GM12891 (cell line): ENCODE data around the gene TAS2R41.

Experiments used
- DNase-seq: peaks from one replicate; pipeline ENCODE4 v3.0.0; 2011; ENCODE audit warnings: low spot score; ENCODE audit not compliant: insufficient read length
- FAIRE-seq: peaks from 2 replicates; lab custom pipeline; 2011; peaks lifted over from hg19 to GRCh38; lab: Jason Lieb, UNC
- PAX5 ChIP-seq: IDR thresholded peaks from 2 replicates; pipeline ENCODE4 v1.6.1; 2011; ENCODE audit warnings: low read length, moderate library complexity, mild to moderate bottlenecking; ENCODE audit not compliant: insufficient read depth, severe bottlenecking
- POLR2A ChIP-seq: IDR thresholded peaks from 2 replicates; pipeline ENCODE4 v1.6.1; 2011; ENCODE audit warnings: low read depth, low read length, control low read depth
- POLR2AphosphoS5 ChIP-seq: IDR thresholded peaks from 2 replicates; pipeline ENCODE4 v1.6.1; 2011; ENCODE audit warnings: low read depth, low read length, control low read depth
- POU2F2 ChIP-seq: IDR thresholded peaks from 2 replicates; pipeline ENCODE4 v1.6.1; 2011; ENCODE audit warnings: low read depth, mild to moderate bottlenecking, control low read depth, low read length, moderate library complexity
- SPI1 ChIP-seq: IDR thresholded peaks from 2 replicates; pipeline ENCODE4 v1.6.1; 2011; ENCODE audit warnings: low read depth, low read length, control low read depth
- TAF1 ChIP-seq: IDR thresholded peaks from 2 replicates; pipeline ENCODE4 v1.6.1; 2011; ENCODE audit warnings: low read depth, low read length, control low read depth

Gene TAS2R41

DNA sequence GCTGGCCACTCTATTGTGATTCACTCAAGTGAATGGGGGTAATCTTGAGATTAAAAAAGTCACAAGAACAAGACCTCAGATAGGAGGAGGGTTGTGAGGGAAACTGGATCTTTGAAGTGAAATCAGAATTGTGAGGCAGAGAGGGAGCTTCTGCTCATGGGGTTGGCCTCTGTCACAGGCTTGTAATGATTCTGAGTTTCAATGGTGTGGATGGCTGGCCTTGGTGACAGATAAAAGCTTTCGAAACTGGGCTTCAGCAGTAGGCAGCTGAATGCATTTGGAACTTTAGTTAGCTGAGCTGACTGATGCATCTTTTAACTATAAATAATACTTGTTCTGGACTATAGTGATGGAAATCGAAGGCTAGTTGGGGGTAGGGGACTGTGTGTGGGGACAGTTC lies 22.2 kb upstream of the TAS2R41 start:
- no peak for TF ChIP-seq POLR2AphosphoS5
- DNase-seq = no peak
- no peak for FAIRE-seq

DNA sequence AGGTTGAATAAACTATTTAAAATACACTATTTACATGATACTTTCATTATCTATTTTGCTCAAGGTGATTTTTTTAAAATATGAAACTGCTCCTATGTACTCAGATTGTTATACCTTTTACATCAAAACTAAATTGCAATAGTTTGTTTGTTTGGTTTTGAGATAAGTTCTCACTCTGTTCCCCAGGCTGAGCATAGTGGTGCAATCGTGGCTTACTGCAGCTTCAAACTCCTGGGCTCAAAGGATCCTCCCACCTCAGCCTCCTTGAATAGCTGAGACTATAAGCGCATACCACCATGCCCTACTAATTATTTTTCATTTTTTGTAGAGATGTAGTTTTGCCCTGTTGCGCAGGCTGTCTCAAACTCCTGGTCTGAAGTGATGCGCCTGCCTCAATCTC lies 21.7 kb upstream of the TAS2R41 start:
- TF ChIP-seq POLR2A = no peak
- no peak for TF ChIP-seq SPI1
- no peak for TF ChIP-seq POU2F2
- TF ChIP-seq TAF1 = no peak
- no peak for TF ChIP-seq PAX5
- no peak for TF ChIP-seq POLR2AphosphoS5
- no peak for DNase-seq
- FAIRE-seq = no peak

DNA sequence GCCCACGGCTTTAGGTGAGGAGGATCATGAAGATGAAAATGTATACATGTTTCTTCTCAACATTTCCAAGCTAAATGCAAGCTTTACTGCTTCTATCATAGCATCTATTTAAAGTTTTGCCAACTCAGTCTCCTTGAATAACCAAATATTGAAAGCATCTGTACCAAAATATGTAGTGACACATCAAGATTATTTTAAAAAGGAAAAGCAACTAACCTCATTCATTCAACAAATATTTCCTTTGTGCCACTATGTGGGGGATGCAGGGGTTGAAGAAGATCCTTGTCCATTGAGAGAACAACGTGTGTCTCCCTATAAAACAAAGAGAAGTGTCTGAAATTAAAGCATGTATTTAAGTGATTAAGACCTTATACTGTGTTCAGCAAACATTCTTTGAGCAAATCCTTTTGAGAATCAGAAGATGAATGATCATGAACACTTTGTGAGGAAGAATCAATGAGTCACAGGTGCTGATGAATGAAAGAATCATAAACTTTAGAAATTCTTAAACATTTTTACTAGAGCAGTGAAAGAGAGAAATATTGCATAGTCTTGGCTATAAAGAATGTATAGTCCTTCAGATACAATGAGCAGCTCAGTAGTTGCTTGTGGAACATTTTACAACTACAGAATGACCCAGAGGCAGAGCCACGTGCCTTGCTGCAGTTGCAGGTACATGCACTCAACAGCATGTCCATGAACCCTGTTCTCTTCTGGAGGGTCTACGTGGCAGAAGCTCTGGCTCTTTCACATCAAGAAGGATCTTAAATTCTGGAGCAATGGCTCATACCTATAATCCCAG lies 20.5 kb upstream of the TAS2R41 start:
- TF ChIP-seq TAF1 (no peak), POLR2A (no peak), PAX5 (no peak), SPI1 (no peak), POU2F2 (no peak), POLR2AphosphoS5 (no peak)
- DNase-seq (no peak), FAIRE-seq (no peak)

DNA sequence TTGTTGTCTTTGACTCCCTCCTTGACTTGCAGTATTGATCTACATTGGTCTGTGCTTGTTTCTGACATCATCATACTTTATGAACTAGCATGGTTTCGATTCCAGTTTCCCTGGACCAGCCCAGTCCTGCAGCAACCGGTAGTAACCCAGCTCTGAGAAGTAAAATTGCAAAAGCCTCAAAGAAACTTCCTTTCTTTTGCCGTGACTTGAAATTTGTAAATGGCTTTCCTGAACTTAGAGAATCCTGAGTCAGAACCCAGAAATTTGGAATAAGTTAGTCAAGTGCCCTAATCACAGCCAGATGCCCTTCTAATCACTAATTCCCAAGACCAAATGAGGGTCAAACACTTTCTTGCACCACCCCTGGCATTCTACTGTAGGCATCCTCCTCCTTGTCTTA lies 19.4 kb upstream of the TAS2R41 start:
- DNase-seq = no peak
- TF ChIP-seq POLR2AphosphoS5 = no peak
- TF ChIP-seq TAF1 = no peak
- TF ChIP-seq PAX5 = no peak
- no peak for TF ChIP-seq SPI1
- no peak for TF ChIP-seq POLR2A
- TF ChIP-seq POU2F2 = no peak
- no peak for FAIRE-seq

DNA sequence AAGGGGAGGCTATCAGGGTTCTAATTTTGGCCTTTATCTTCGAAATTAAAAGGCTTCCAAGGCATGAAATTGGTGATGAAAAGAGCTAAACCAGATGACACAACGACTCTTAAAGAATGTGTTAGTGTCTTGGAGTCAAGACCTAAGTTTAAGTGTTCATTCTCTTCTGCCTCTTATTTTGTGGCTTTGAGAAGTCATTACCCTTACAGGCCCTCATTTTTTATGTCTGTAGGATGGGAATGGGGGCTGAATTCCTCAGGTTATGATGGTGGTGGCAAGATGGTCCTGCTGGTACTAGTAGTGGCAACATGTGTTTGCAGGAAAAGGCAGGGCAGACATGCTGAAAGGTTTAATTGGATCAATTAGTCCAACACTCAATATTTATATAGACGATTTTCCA lies 19.0 kb upstream of the TAS2R41 start:
- FAIRE-seq = no peak
- no peak for TF ChIP-seq PAX5
- TF ChIP-seq SPI1 = no peak
- no peak for TF ChIP-seq POLR2AphosphoS5
- TF ChIP-seq POU2F2 = no peak
- TF ChIP-seq TAF1 = no peak
- no peak for DNase-seq

DNA sequence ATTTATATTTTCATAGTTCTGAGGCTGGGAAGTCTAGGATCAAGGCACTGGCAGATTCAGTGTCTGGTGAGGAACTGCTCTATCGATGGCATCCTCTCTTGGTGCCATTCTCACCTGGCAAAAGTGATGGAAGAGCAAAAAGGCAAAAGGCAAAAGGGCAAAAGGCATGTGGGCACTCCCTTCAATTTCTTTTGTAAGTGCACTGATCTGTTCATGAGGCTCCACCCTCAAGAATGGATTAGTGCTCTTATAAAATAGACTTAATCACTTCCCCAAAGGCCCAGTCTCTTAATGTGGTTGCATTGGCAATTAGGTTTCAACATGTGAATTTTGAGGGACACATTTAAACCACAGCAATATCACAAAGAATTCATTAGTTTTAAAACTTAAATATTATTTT lies 18.3 kb upstream of the TAS2R41 start:
- no peak for FAIRE-seq
- TF ChIP-seq POLR2AphosphoS5 (no peak), SPI1 (no peak), POU2F2 (no peak), PAX5 (no peak), POLR2A (no peak), TAF1 (no peak)

DNA sequence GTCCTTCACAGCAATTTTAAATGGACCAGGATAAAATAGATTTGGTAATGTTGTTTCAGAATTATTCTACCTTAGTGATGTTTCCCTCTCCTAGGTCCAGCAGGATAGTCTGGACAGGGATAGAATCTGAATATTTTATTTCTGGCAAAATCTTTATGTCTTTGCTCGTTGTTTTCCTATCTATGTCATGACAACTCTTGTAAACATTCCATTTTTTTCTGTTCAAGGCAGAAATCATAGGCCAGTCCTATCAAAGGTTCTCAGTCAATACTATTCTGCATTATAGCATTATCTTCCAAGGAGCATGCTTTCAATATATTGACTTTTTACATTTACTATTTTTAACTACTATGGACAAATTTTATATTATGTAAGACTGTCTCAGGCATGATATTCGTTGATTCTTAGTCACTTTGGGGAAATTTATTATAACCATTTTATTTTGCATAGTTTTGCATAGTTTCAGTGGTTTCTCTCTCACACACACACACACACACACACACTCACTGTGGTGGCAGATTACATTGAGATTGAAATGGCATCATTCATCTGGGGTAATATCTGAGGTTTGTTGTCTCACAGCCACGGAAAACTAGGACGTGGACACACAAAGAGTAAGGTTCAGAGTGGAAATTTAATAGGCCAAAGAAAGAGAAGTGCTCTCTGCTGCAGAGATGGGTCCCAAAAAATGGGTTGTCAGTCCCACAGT lies 17.2 kb upstream of the TAS2R41 start:
- no peak for DNase-seq
- TF ChIP-seq POLR2A (no peak), TAF1 (no peak), PAX5 (no peak), SPI1 (no peak), POLR2AphosphoS5 (no peak), POU2F2 (no peak)
- no peak for FAIRE-seq

More for the DNA sequence above, 18.3 kb upstream of the TAS2R41 start:
- DNase-seq = no peak

DNA sequence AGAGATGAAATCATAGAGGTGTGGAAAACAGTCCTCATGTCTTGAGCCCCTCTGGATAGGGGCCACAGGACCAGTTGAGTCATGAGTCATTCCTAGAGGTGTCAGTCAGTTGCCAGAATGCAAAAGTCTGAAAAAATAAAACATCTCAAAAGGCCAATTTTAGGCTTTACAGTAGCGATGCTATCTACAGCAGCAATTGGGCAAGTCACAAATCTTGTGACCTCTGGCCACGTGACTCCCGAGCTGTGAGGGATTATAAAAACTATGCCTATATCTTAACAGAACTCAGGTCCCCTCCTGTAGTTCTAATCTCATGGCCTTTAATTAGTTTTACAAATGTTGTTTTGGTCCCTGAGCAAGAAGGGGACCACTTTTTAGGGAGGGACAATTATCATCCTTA lies 15.6 kb upstream of the TAS2R41 start:
- no peak for FAIRE-seq
- no peak for TF ChIP-seq POLR2A
- TF ChIP-seq PAX5 = no peak
- no peak for TF ChIP-seq POLR2AphosphoS5
- TF ChIP-seq SPI1 = no peak
- no peak for TF ChIP-seq POU2F2
- no peak for TF ChIP-seq TAF1
- DNase-seq = no peak

DNA sequence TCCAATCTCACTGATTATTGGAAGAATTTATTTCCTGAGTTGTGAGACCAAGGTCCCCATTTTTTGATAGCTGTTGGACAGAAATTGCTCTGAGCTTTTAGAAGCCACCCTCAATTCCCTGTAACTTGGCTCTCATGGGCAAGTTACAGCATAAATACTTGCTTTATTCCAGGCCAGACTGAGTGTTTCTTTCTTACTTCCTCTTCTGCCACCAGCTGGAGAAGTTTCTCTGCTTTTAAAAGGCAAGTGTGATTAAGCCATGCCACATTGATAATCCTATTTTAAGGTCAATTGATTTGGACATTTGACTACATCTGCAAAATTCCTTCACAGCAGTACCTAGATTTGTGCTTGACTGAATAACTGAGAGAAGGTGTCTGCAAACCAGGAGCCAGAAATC lies 14.1 kb upstream of the TAS2R41 start:
- DNase-seq (no peak), FAIRE-seq (no peak)
- TF ChIP-seq SPI1 (no peak), POLR2AphosphoS5 (no peak), POLR2A (no peak), TAF1 (no peak), PAX5 (no peak), POU2F2 (no peak)

DNA sequence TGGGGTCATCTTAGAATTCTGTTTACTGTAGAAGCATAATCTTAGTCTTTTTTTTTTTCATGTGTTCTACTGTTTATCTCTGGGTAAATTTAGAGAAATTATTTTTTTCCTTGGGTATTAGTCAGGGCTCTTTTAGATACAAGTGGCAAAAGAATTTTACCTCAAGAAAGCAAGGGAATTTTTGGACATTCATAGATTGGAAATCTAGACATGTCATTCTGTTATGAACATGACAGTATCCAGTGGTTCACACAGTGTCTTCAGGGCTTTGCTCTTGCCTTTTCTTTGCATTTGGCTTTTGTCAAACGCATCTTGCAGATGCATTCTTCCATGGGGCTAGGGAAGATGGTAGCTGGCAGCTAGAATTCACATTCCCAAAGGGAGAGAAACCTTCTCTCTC lies 13.7 kb upstream of the TAS2R41 start:
- TF ChIP-seq POU2F2 (no peak), POLR2AphosphoS5 (no peak), TAF1 (no peak), PAX5 (no peak), POLR2A (no peak), SPI1 (no peak)
- DNase-seq = no peak
- FAIRE-seq = no peak
